Activated CD8-positive, alpha-beta T cell treated with anti-CD3 and anti-CD28 coated beads for 36 hours (primary cell): Measurements from ENCODE around the gene PTPRD. TPM values are rescaled to one million over a fixed set of nuclear protein-coding genes. Genes with fewer than 3 reads are reported as not detected.

Experiments
- ATAC-seq: fragments of 200-7000 bp; cut with Tn5 transposase; one replicate; pipeline ENCODE4 v1.10.0; 2021; ENCODE audit warnings: mild to moderate bottlenecking, moderate library complexity
- CTCF ChIA-PET: fragments of 350-600 bp; sonication (Branson Sonifier 250); formaldehyde crosslinking; loops from one replicate; lab custom pipeline; 2021; ENCODE audit warnings: antibody characterized with exemption; lab: Charles Lee
- POLR2A ChIA-PET: fragments of 350-600 bp; sonication (Branson Sonifier 250); formaldehyde crosslinking; loops from one replicate; lab custom pipeline; 2021; ENCODE audit warnings: antibody characterized with exemption; lab: Charles Lee
- DNase-seq: peaks from one replicate; pipeline ENCODE4 v3.0.0-alpha.2; 2020
- H3K27ac Mint-ChIP-seq: one replicate; pipeline ENCODE4 v1.8.0; 2021; ENCODE audit warnings: mild to moderate bottlenecking, mixed read lengths
- H3K27me3 Mint-ChIP-seq: one replicate; pipeline ENCODE4 v1.8.0; 2021; ENCODE audit warnings: mixed read lengths
- H3K36me3 Mint-ChIP-seq: one replicate; pipeline ENCODE4 v1.8.0; 2021; ENCODE audit warnings: low read depth, mixed read lengths
- H3K4me1 Mint-ChIP-seq: one replicate; pipeline ENCODE4 v1.8.0; 2021; ENCODE audit warnings: low read depth, mixed read lengths
- H3K4me3 Mint-ChIP-seq: one replicate; pipeline ENCODE4 v1.8.0; 2021; ENCODE audit warnings: mild to moderate bottlenecking, moderate library complexity, mixed read lengths
- H3K9me3 Mint-ChIP-seq: one replicate; pipeline ENCODE4 v1.8.0; 2021; ENCODE audit warnings: mixed read lengths
- CTCF ChIP-seq: fragments of 200-600 bp; IDR thresholded peaks from one replicate; pipeline ENCODE4 v1.8.0; 2022; ENCODE audit warnings: antibody characterized with exemption, mild to moderate bottlenecking
- intact Hi-C: fragments of 100-400 bp; cut with micrococcal nuclease; formaldehyde crosslinking; loops from one replicate; pipeline ENCODE4 v1.10.0; 2022
- total RNA-seq, 2 experiments: library from RNA; stranded (reverse); gene quantifications; one replicate each; pipeline ENCODE4 v1.2.3, GENCODE V29; 2021

The PTPRD gene
- total RNA-seq, 2 experiments from 2014 or later: not detected

DNA sequence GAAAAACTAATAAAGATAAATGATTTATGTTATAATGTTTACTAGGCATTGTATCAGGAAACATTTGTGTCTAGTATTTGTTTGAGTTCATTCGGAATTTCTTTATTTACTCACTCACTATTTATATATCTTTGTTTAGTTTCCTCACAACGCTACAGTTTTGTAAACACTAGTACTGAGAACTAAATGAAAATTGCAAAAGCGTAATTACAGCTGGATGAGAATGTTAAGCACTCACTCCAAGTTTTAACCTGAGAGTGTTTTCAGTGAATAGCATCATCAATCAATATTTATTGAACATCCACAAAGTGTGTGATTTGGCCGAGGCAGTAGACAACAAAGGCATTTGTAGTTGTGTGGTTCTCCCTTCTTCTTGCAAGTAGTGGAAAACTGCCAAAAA, 1843.6 kb downstream of the PTPRD start:
- TF ChIP-seq CTCF: no peak
- no peak for ATAC-seq
- Mint-ChIP-seq H3K4me1 (no peaks in the 10 kb centered on the region), H3K4me3 (no peak overlapping the region), H3K27ac (no peak overlapping the region), H3K36me3 (no peaks in the 10 kb centered on the region), H3K27me3 (no peaks in the 10 kb centered on the region), H3K9me3 (no peaks in the 10 kb centered on the region)
- intact Hi-C loops: no loop called here
- CTCF ChIA-PET: no interaction called here
- no peak for DNase-seq
- POLR2A ChIA-PET: no interaction called here

DNA sequence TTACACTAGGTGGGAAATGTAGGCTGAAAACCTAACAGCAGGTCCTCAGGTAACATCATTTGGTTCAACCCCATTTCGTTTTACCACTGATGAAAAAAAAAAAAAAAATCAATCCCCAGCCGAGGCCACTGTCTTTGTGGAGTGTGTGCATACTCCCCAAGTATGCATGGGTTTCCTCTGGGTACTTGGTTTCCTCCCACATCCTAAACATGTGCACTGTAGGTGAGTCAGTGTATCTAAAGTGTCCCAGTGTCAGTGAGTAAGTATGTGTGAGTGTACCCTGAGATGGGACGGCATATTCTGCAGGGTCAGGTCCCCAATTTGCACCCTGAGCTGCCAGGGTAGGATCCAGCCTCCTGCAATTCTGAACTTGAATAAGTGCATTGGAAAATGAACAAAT, 1846.7 kb downstream of the PTPRD start:
- Mint-ChIP-seq H3K36me3 (no peaks in the 10 kb centered on the region), H3K4me3 (no peak overlapping the region), H3K4me1 (no peaks in the 10 kb centered on the region), H3K9me3 (no peaks in the 10 kb centered on the region), H3K27me3 (no peaks in the 10 kb centered on the region), H3K27ac (no peak overlapping the region)
- POLR2A ChIA-PET: no interaction called here
- no peak for TF ChIP-seq CTCF
- ATAC-seq: no peak
- no peak for DNase-seq
- CTCF ChIA-PET: interaction anchor here (0.6 kb wide), 1 partner anchor 15 kb away, joined by 3 read pairs; no protein-coding TSS in a partner anchor
- intact Hi-C loops: no loop called here

GRCh38 chr9:8764051-8764450, 1848.8 kb downstream of the PTPRD start:
- no peak for TF ChIP-seq CTCF
- intact Hi-C loops: no loop called here
- Mint-ChIP-seq H3K4me3 (no peak overlapping the region), H3K36me3 (no peaks in the 10 kb centered on the region), H3K4me1 (no peaks in the 10 kb centered on the region), H3K27ac (no peak overlapping the region), H3K9me3 (no peaks in the 10 kb centered on the region), H3K27me3 (no peaks in the 10 kb centered on the region)
- no peak for DNase-seq
- no peak for ATAC-seq
- POLR2A ChIA-PET: interaction anchor here (0.6 kb wide), 1 partner anchor 273 kb away, joined by 3 read pairs; no protein-coding TSS in a partner anchor
- CTCF ChIA-PET: no interaction called here

DNA sequence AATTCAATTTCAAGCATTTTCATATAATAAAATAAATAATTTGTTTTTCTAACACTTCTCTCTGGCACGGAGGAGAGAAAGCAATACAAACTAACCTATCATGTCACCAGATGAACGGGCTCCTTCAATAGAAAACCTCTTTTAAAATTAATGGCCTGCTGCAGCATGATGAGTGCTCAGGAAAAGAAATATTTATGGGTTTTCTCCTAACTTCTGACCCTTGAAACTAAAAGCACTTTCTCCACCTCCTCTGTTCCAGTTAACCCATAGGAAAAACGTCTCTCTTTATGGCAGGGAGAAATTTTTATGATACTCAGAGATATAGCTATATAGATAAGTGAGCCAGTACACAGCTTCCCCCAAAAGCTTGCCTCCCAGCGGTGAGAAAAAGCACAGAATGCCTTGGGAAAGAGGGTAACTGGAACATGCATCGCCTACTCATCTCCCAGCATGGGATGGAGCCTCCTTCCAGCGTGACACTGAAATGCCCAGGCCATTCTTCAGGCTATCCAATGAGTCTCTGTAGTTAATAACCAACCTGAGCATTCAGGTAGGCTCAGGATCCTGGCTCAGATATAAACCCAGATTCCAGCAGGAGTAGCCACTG, 1850.2 kb downstream of the PTPRD start:
- ATAC-seq: no peak
- Mint-ChIP-seq H3K9me3 (no peaks in the 10 kb centered on the region), H3K4me3 (no peak overlapping the region), H3K27me3 (no peaks in the 10 kb centered on the region), H3K36me3 (no peaks in the 10 kb centered on the region), H3K27ac (no peak overlapping the region), H3K4me1 (no peaks in the 10 kb centered on the region)
- intact Hi-C loops: no loop called here
- ChIA-PET POLR2A (interaction anchor here (0.6 kb wide), 1 partner anchor 99 kb away, joined by 3 read pairs; no protein-coding TSS in a partner anchor), CTCF (no interaction called here)
- no peak for DNase-seq
- no peak for TF ChIP-seq CTCF

GRCh38 chr9:8760000-8760767, 1852.6 kb downstream of the PTPRD start:
- no peak for ATAC-seq
- ChIA-PET POLR2A (no interaction called here), CTCF (interaction anchor here (1.1 kb wide), 1 partner anchor 480 kb away, joined by 3 read pairs; no protein-coding TSS in a partner anchor)
- no peaks in the 10 kb centered on the region for H3K4me1 Mint-ChIP-seq
- intact Hi-C loops: no loop called here
- no peak for DNase-seq
- TF ChIP-seq CTCF: no peak
- H3K4me3 Mint-ChIP-seq: no peak overlapping the region
- H3K9me3 Mint-ChIP-seq: no peaks in the 10 kb centered on the region
- no peaks in the 10 kb centered on the region for H3K27me3 Mint-ChIP-seq
- H3K27ac Mint-ChIP-seq: no peak overlapping the region
- H3K36me3 Mint-ChIP-seq: no peaks in the 10 kb centered on the region
